Osteocyte (in vitro differentiated cells): ENCODE measurements around the gene UGT1A9. TPM values are rescaled to one million over a fixed set of nuclear protein-coding genes. Genes with fewer than 3 reads are reported as not detected.

Source experiments
- DNase-seq: peaks from one replicate; pipeline ENCODE4 v3.0.0; 2021; ENCODE audit warnings: mixed read lengths; ENCODE audit not compliant: unreplicated experiment; ENCODE audit errors: extremely low spot score
- H3K27ac Mint-ChIP-seq: one replicate; pipeline ENCODE4 v1.8.0; 2021; ENCODE audit warnings: mild to moderate bottlenecking, mixed read lengths; ENCODE audit not compliant: unreplicated experiment
- H3K27me3 Mint-ChIP-seq: one replicate; pipeline ENCODE4 v1.8.0; 2021; ENCODE audit warnings: mixed read lengths; ENCODE audit not compliant: unreplicated experiment
- H3K36me3 Mint-ChIP-seq: one replicate; pipeline ENCODE4 v1.8.0; 2021; ENCODE audit warnings: mixed read lengths; ENCODE audit not compliant: unreplicated experiment
- H3K4me1 Mint-ChIP-seq: one replicate; pipeline ENCODE4 v1.8.0; 2021; ENCODE audit warnings: mixed read lengths; ENCODE audit not compliant: unreplicated experiment
- H3K4me3 Mint-ChIP-seq: one replicate; pipeline ENCODE4 v1.8.0; 2021; ENCODE audit warnings: mild to moderate bottlenecking, moderate library complexity, mixed read lengths; ENCODE audit not compliant: unreplicated experiment
- H3K9me3 Mint-ChIP-seq: one replicate; pipeline ENCODE4 v1.8.0; 2021; ENCODE audit warnings: mixed read lengths; ENCODE audit not compliant: unreplicated experiment
- CTCF ChIP-seq: fragments of 200-600 bp; sonication (generic); IDR thresholded peaks from 2 replicates; pipeline ENCODE4 v1.5.0; 2021; ENCODE audit warnings: antibody characterized with exemption, mild to moderate bottlenecking, moderate library complexity
- total RNA-seq: library from RNA; stranded (reverse); gene quantifications from 2 replicates; pipeline ENCODE4 v1.2.1, GENCODE V29; 2021

The UGT1A9 gene
- total RNA-seq, 1 donor from 2014 or later: not detected

DNA sequence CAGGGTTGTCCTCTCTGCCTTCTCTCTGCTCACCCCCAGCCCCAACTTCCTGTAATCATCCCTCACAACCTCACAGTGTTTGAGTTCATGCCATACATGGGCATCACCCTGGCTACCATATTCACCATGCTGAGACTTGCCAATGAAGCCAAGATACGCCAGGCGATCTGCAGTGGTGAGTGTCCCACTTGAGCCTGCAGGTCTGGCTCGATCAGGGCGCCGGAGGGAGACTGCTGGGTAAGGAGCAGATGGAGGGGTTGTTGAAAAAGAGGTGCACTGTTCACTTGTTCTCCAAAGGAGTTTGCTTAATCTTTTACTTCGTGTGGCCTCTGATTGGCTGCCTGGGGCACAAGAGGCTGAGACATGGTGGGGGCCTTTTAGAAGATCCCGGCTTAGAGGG lies 121.0 kb downstream of the UGT1A9 start:
- Mint-ChIP-seq H3K9me3 (no peaks in the 10 kb centered on the region), H3K4me3 (no peak overlapping the region), H3K27ac (no peak overlapping the region), H3K36me3 (no peaks in the 10 kb centered on the region), H3K4me1 (no peaks in the 10 kb centered on the region), H3K27me3 (peaks cover 8% of the 10 kb centered on the region)
- DNase-seq: no peak
- TF ChIP-seq CTCF: no peak

DNA sequence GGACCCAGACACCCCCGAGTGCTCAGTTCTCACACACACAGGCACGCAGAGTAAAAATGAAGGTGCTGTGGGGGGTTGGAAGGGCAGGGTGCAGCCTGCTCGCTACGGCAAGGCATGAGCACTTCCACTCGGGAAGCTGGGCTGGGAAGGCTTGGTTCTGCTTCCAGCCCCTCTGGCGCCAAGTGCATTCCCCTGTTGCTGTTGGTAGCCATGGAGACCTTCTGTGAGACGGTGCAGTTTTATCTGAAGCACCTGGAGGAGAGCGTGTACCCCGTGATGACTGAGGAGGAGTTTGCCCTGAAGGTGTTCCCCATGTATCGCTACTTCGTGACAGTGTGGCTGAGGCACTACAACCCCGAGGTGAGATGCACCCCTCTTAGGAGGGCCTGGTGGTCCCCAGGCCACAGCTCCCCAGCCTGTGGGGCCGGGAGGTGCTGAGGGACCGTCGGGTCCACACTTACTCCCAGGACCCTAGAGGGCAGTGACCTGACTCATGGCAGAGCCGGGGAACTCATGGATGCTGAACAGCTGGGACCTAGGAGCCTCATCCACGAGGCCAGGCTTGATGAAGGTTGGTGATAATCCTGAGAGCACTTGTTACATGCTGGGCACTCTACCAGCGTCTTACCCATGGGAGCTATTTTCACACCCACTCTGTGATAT lies 121.9 kb downstream of the UGT1A9 start:
- Mint-ChIP-seq H3K27me3 (peaks cover 8% of the 10 kb centered on the region), H3K27ac (no peak overlapping the region), H3K9me3 (no peaks in the 10 kb centered on the region), H3K36me3 (no peaks in the 10 kb centered on the region), H3K4me1 (no peaks in the 10 kb centered on the region), H3K4me3 (no peak overlapping the region)
- peak; percentile 75 for DNase-seq
- no peak for TF ChIP-seq CTCF

DNA sequence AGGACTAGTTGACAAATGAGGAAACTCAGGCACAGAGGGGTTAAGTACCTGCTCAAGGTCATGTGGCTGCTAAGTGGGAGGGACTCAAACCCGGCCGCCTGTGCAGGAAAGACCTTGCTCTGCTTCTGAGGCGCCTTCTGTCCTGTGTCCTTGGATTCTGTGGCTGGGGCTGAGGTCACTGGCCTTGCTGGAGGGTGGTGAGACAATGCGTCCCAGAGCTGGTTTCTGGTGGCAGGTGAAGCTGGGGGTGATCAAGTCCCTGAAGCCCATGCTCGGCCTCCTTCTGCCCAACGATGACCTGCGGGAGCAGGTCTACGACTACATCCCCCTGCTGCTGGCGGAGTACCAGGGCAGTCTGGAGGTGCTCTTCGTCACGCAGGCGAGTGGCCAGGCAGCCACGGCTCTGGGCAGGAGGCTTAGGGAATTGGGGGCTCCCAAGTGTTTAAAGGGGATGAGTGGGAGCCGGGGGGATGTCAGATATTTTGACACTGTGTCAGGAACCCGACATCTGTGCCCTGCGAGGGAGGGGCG lies 122.5 kb downstream of the UGT1A9 start:
- Mint-ChIP-seq H3K4me3 (no peak overlapping the region), H3K36me3 (no peaks in the 10 kb centered on the region), H3K9me3 (no peaks in the 10 kb centered on the region), H3K27me3 (peaks cover 7% of the 10 kb centered on the region), H3K27ac (no peak overlapping the region), H3K4me1 (no peaks in the 10 kb centered on the region)
- no peak for TF ChIP-seq CTCF
- DNase-seq: peak; percentile 65

DNA sequence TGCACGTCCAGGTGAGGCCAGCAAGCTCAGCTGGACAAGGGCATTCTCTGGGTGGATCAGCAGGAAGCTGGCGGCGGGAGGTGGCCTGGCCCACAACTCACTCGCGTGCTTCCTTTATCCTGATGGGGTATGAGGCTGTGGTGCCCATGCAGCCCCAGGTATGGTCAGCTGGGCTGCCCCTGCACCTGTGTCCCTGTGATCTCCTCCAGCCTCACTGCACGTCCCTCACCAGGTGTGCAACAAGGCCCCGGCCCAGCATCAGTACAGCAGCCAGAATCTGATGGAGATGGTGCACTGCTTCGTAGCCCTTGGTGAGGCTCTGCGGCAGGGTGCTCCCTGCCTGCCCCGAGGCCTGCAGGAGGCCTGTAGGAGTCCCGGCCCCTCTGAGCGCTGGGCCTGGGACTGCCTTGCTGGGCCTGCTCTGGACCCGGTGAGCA lies 124.1 kb downstream of the UGT1A9 start:
- no peak for TF ChIP-seq CTCF
- peaks cover 3% of the 10 kb centered on the region for H3K9me3 Mint-ChIP-seq
- peak; percentile 80 for DNase-seq
- no peaks in the 10 kb centered on the region for H3K36me3 Mint-ChIP-seq
- H3K4me3 Mint-ChIP-seq: no peak overlapping the region
- H3K27ac Mint-ChIP-seq: no peak overlapping the region
- no peaks in the 10 kb centered on the region for H3K4me1 Mint-ChIP-seq
- peaks cover 5% of the 10 kb centered on the region for H3K27me3 Mint-ChIP-seq

DNA sequence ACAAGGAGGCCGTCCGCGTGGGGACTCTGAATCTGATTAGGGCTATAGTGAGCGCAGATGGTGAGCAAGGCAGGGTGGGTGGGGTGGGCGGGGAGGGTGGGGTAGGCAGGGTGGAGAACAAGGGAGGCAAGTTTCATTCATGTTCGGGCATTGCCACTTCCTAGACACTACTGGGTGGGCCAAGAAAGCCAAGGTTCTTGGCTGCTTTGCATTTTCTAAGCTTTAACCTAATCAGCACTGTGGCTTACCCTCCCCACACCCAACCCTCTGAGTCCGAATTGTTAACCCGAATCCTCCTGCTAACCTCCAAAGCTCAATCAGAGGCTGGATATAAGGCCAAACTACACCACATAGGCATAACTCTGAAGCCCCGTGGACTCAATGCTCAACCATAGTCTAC lies 124.6 kb downstream of the UGT1A9 start:
- Mint-ChIP-seq H3K27ac (no peak overlapping the region), H3K9me3 (peaks cover 3% of the 10 kb centered on the region), H3K4me1 (no peaks in the 10 kb centered on the region), H3K27me3 (peaks cover 3% of the 10 kb centered on the region), H3K4me3 (no peak overlapping the region), H3K36me3 (no peaks in the 10 kb centered on the region)
- TF ChIP-seq CTCF: no peak
- no peak for DNase-seq
